ENCODE data around the gene TNS4.

GRCh38 chr17:40490982-40491381 is 10.4 kb downstream of the TNS4 start:
- TF ChIP-seq POLR2A (IDR thresholded peaks at IDR 0.05) (no peak), CTCF (IDR thresholded peaks at IDR 0.05) (no peak)

All from stomach (tissue), 4 donors.